GM21360 (cell line): ENCODE measurements around the gene RAP2A.

Experiments used
- ATAC-seq: cut with Tn5 transposase; IDR thresholded peaks from one replicate; pipeline ENCODE4 v1.9.1; 2021; ENCODE audit warnings: mild to moderate bottlenecking, moderate library complexity; ENCODE audit not compliant: unreplicated experiment

RAP2A gene

GRCh38 chr13:97492684-97493371 lies 58.9 kb downstream of the RAP2A start:
- no peak for ATAC-seq

- ATAC-seq: no peak
These were observed 59.5 kb downstream of the RAP2A start for GRCh38 chr13:97493456-97493855.

- ATAC-seq: no peak
These were observed 61.7 kb downstream of the RAP2A start for GRCh38 chr13:97495678-97496077.

GRCh38 chr13:97496511-97496910 lies 62.5 kb downstream of the RAP2A start:
- no peak for ATAC-seq

- no peak for ATAC-seq
These were observed 63.4 kb downstream of the RAP2A start for GRCh38 chr13:97497400-97497799.

- ATAC-seq: no peak
These were observed 64.5 kb downstream of the RAP2A start for GRCh38 chr13:97498419-97498818.

- ATAC-seq: no peak
These were observed 65.2 kb downstream of the RAP2A start for GRCh38 chr13:97499181-97499580.

- no peak for ATAC-seq
These were observed 68.2 kb downstream of the RAP2A start for GRCh38 chr13:97502181-97502580.

GRCh38 chr13:97502706-97503105 lies 68.7 kb downstream of the RAP2A start:
- ATAC-seq: no peak

GRCh38 chr13:97505017-97505416 lies 71.0 kb downstream of the RAP2A start:
- no peak for ATAC-seq

- ATAC-seq: no peak
These were observed 72.5 kb downstream of the RAP2A start for GRCh38 chr13:97506511-97506910.

- ATAC-seq: no peak
These were observed 78.8 kb downstream of the RAP2A start for GRCh38 chr13:97512732-97513131.

GRCh38 chr13:97515643-97516042 lies 81.7 kb downstream of the RAP2A start:
- no peak for ATAC-seq

- ATAC-seq: no peak
These were observed 84.0 kb downstream of the RAP2A start for GRCh38 chr13:97517967-97518366.
